ENCODE measurements around the gene MVB12B.

DNA sequence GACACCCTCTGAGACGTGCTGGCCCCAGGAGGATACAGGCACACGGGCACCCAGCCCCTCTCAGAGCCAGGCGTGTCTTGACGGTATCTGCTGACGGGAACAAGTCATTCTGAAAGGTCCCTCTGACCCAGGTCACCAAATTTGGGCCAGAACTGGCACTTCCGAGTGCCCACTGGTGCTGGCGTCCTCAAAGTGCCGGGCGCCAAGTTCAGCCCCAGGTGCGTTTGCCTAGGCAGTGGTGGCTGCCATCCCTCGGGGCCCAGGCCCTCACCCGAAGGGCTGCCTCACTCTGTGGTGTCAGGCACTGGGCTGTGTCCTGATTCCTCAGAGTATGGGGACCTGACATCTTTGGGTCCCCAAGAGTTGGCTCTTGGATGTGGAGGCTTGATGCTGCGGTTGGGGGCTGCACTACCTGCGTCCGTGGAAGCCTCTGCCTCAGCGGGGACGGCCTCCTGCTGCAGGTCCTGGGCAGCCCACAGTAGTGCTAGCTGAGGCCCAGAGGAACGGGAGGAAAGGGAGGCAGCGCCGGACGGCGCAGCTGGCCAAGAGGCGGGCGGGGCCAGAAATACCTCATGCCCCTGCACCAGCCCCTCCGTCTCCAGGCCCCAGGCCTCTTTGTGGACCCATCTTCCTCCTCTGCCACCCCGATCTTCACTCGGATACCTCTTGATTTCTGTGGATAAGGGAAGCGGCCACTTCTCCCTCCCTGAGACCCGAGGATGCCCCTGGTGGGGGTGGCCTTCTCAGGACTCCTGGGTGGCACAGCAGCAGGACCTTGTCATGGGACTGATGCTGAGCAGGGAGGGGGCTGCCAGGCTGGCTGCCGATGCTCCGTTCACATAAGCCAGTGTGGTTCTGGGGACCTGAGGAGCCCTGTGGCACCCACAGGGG is 177.7 kb downstream of the MVB12B start:
- TF ChIP-seq, protein P1, sequence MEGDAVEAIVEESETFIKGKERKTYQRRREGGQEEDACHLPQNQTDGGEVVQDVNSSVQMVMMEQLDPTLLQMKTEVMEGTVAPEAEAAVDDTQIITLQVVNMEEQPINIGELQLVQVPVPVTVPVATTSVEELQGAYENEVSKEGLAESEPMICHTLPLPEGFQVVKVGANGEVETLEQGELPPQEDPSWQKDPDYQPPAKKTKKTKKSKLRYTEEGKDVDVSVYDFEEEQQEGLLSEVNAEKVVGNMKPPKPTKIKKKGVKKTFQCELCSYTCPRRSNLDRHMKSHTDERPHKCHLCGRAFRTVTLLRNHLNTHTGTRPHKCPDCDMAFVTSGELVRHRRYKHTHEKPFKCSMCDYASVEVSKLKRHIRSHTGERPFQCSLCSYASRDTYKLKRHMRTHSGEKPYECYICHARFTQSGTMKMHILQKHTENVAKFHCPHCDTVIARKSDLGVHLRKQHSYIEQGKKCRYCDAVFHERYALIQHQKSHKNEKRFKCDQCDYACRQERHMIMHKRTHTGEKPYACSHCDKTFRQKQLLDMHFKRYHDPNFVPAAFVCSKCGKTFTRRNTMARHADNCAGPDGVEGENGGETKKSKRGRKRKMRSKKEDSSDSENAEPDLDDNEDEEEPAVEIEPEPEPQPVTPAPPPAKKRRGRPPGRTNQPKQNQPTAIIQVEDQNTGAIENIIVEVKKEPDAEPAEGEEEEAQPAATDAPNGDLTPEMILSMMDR (IDR thresholded peaks at IDR 0.05), result no peak
- TF ChIP-seq POLR2A (IDR thresholded peaks at IDR 0.05), result no peak
